Astrocyte of the spinal cord (primary cell): ENCODE data around the gene PNN.
"Not testable (repeated sequence)": the region's sequence is repeated elsewhere in the genome, so short reads cannot be mapped to it uniquely, and the experiment has no call there.

Experiments used
- DNase-seq: peaks from one replicate; pipeline ENCODE4 v3.0.0; 2011; ENCODE audit warnings: low read depth, low spot score
- H3K4me3 ChIP-seq: 2 replicates; pipeline ENCODE4 v1.5.1; 2011; ENCODE audit warnings: low read depth, mild to moderate bottlenecking, low read length, moderate library complexity
- CTCF ChIP-seq: IDR thresholded peaks from 2 replicates; pipeline ENCODE4 v1.5.1; 2012; ENCODE audit warnings: low read depth, mild to moderate bottlenecking, low read length, inconsistent platforms
- in situ Hi-C: cut with HindIII; loops from 2 replicates; pipeline ENCODE4 v1.10.0; 2017; ENCODE audit warnings: low sequenced_read_pairs

Gene PNN

GRCh38 chr14:39174560-39175444 lies at the start of gene PNN:
Gene PNN, plus strand, starts transcription at chr14:39175254. Its CDS starts 26 bp downstream, at chr14:39175280.
- H3K4me3 ChIP-seq: peak within 1 kb of the TSS; percentile 99
- in situ Hi-C loops: no loop called here
- TF ChIP-seq CTCF: no peak
- DNase-seq: peak; percentile 100

- DNase-seq, in situ Hi-C loops, H3K4me3 ChIP-seq: not testable (repeated sequence)
Measured at GRCh38 chr14:39137835-39138234, 37.2 kb upstream of the PNN start.

GRCh38 chr14:39138440-39138839 lies 36.6 kb upstream of the PNN start:
- TF ChIP-seq CTCF: no peak
- DNase-seq: no peak
- in situ Hi-C loops: no loop called here

DNA sequence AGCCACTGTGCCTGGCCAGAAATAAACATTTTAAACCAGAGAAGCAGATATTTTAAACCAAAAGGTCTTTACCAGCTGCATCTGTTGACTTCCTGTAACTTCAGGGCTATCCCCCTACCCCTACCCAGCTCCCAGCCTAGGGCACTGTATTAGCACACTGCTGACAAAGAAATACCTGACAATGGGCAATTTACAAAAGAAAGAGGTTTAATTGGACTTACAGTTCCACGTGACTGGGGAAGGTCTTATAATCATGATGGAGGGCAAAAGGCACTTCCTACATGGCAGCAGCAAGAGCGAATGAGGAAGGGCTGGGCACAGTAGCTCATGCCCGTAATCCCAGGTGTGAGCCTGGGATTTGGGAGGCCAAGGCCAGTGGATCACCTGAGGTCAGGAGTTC lies 34.9 kb upstream of the PNN start:
- TF ChIP-seq CTCF: no peak
- H3K4me3 ChIP-seq: no peak overlapping the region
- DNase-seq: no peak
- in situ Hi-C loops: no loop called here

More at GRCh38 chr14:39138440-39138839, 36.6 kb upstream of the PNN start:
- H3K4me3 ChIP-seq: no peak overlapping the region

DNA sequence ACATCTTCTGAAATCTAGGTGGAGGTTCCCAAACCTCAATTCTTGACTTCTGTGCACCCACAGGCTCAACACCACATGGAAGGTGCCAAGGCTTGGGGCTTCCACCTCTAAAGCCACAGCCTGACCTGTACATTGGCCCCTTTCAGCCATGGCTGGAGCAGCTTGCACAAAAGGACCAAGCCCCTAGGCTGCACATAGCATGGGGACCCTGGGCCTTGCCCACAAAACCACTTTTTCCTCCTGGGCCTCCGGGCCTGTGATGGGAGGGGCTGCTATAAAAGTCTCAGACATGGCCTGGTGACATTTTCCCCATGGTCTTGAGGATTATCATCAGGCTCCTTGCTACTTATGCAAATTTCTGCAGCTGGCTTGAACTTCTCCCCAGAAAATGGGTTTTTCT lies 33.4 kb upstream of the PNN start:
- H3K4me3 ChIP-seq, DNase-seq, in situ Hi-C loops: not testable (repeated sequence)

DNA sequence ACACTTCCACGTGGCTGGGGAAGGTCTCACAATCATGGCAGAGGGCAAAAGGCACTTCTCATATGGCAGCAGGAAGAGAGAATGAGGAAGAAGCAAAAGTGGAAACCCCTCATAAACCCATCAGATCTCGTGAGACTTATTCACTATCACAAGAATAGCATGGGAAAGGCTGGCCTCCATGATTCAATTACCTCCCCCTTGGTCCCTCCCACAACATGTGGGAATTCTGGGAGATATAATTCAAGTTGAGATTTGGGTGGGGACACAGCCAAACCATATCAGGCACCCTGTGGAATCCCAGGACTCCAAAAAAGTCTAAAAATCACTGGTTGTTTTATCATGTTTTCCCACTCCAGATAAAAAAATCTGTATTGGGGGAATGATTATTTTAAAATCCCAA lies 31.8 kb upstream of the PNN start:
- in situ Hi-C loops, DNase-seq, H3K4me3 ChIP-seq: not testable (repeated sequence)

DNA sequence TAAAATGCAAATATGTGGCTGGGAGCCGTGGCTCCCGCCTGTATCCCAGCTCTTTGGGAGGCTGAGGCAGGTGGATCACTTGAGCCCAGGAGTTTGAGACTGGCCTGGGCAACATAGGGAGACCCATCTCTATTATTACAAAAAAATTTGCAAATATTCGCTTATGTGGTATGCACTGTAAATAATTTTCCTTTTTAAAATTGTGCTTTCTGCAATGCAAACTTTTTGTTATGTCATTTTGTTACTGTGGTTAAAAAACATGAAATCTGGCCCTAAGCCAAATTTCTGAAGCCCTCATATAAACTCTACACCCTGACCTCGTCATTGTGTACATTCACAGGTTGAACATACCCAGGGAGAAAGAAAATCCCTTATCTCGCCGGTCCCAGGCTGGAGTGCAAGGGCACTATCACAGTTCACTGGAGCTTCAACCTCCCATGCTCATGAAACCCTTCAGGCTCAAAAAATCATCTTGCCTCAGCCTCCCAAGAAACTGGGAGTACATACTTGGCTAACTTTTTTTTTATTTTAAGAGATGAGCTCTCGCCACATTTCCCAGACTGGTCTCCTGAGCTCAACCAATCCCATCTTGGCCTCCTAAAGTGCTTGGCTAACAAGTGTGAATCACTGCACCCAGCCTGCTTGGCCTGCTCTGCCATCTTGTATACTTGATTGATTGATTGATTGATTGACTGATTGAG lies 29.6 kb upstream of the PNN start:
- no peak for DNase-seq
- TF ChIP-seq CTCF: no peak
- in situ Hi-C loops: no loop called here
- H3K4me3 ChIP-seq: no peak overlapping the region

- TF ChIP-seq CTCF: no peak
- DNase-seq: no peak
Measured at GRCh38 chr14:39154594-39155189, 20.4 kb upstream of the PNN start.

More at GRCh38 chr14:39154594-39155189, 20.4 kb upstream of the PNN start:
- no peak overlapping the region for H3K4me3 ChIP-seq
- in situ Hi-C loops: no loop called here
